PFSK-1 (cell line): Measurements from ENCODE around the gene NPPC.

Source experiments
- POLR2AphosphoS5 ChIP-seq: IDR thresholded peaks from 2 replicates; pipeline ENCODE4 v1.6.1; 2012; ENCODE audit warnings: low read depth, mild to moderate bottlenecking, control low read depth, low read length, moderate library complexity
- REST ChIP-seq, 2 experiments: IDR thresholded peaks; 2 replicates each; pipeline versions ENCODE4 v1.6.1 to v1.8.0; 2011 to 2012; ENCODE audit warnings: low read depth in 2 of 2, low read length in 2 of 2, control low read depth in 1 of 2, inconsistent platforms in 1 of 2, mild to moderate bottlenecking in 1 of 2, moderate library complexity in 1 of 2; ENCODE audit not compliant: insufficient read depth in 1 of 2
- TAF1 ChIP-seq: IDR thresholded peaks from 2 replicates; pipeline ENCODE4 v1.6.1; 2012; ENCODE audit warnings: low read length, control low read depth, borderline replicate concordance; ENCODE audit not compliant: insufficient read depth

DNA sequence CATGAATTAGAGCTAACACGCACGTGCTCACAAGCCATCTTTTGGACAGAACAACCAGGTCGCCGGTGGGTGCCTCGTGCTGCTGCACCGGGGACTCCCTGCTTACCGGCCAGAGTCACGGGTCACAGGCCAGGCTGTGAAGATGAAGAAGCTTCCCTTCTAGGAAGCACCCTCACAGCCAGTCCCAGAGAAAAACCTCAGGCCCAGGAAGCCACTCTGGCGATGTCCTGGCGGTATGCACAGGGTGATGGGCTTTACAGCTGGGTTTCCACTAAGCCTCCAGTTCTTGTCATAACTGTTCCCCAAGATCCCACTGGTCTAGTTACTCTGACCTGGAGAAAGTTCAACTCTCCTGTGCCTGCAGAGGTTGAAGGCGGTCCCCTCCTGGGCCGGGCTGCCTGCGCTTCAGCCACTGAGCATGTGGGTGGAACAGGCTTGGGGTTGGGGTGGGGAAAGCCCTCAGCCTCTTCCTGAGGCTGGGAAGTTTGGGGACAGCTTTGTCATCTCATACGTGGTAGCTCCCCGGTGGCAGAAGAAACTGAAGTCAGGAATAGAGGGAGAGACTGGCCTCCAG is 20.1 kb upstream of the NPPC start:
- TF ChIP-seq POLR2AphosphoS5, result no peak
- no peak for TF ChIP-seq REST (IDR thresholded peaks at IDR 0.05; ENCODE audit: insufficient read depth in 1 of 2, low read depth in 2 of 2, low read length in 2 of 2)
- TF ChIP-seq TAF1, result no peak
